Measurements from ENCODE around the gene ASCC3.

DNA sequence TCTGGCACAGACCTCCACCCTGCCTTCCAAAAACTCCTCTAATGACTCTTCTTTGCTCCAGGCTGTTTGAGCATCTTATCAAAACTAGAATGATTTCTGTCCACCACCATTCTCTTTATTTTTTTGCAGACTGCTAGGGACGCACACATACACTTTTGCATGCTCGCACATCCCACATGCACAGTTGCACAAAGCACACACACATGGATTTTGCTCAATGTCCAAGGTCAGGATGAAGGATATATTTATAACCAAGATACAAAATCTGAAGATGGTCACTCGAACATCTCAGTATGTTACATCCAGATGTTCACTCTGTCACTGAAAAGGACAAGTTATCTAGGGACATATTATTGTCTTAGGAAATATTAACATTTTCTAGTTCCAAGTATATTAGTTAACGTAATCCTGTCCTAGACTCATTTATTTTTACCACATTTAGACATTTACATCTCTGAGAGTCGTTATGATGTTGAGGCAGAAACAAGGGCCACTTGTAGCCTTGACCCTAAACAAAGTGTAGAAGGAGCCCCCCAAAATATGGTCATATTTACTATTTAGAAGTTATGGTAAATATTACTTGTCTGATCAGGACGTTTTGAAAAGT, 413.0 kb downstream of the ASCC3 start:
- no peak for TF ChIP-seq CTCF (IDR thresholded peaks at IDR 0.05; ENCODE audit: low read depth, low read length, missing input control)
- TF ChIP-seq REST (IDR thresholded peaks at IDR 0.05): no peak
- no peak for TF ChIP-seq RAD21 (IDR thresholded peaks at IDR 0.05)
- TF ChIP-seq, protein P1, sequence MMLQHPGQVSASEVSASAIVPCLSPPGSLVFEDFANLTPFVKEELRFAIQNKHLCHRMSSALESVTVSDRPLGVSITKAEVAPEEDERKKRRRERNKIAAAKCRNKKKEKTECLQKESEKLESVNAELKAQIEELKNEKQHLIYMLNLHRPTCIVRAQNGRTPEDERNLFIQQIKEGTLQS (IDR thresholded peaks at IDR 0.05): no peak
- TF ChIP-seq, protein P2, sequence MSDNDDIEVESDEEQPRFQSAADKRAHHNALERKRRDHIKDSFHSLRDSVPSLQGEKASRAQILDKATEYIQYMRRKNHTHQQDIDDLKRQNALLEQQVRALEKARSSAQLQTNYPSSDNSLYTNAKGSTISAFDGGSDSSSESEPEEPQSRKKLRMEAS (IDR thresholded peaks at IDR 0.05): no peak
- no peak for TF ChIP-seq HNF4A (conservative IDR thresholded peaks at IDR 0.05)
- TF ChIP-seq FOXA2 (IDR thresholded peaks at IDR 0.05): no peak
- no peak for TF ChIP-seq YY1 (IDR thresholded peaks at IDR 0.05)
- TF ChIP-seq GABPA (IDR thresholded peaks at IDR 0.05 in 1 of 2, conservative IDR thresholded peaks at IDR 0.05 in 1 of 2): no peak
- no peak for TF ChIP-seq JUND (IDR thresholded peaks at IDR 0.05)

Data from liver (tissue), 3 donors.